Raji (cell line): ENCODE measurements around the gene PTPRQ.

Experiments
- POLR2A ChIP-seq: IDR thresholded peaks from 2 replicates; pipeline ENCODE4 v1.6.1; 2011; ENCODE audit warnings: low read depth, low read length, control low read depth; ENCODE audit not compliant: insufficient read depth

The PTPRQ gene

DNA sequence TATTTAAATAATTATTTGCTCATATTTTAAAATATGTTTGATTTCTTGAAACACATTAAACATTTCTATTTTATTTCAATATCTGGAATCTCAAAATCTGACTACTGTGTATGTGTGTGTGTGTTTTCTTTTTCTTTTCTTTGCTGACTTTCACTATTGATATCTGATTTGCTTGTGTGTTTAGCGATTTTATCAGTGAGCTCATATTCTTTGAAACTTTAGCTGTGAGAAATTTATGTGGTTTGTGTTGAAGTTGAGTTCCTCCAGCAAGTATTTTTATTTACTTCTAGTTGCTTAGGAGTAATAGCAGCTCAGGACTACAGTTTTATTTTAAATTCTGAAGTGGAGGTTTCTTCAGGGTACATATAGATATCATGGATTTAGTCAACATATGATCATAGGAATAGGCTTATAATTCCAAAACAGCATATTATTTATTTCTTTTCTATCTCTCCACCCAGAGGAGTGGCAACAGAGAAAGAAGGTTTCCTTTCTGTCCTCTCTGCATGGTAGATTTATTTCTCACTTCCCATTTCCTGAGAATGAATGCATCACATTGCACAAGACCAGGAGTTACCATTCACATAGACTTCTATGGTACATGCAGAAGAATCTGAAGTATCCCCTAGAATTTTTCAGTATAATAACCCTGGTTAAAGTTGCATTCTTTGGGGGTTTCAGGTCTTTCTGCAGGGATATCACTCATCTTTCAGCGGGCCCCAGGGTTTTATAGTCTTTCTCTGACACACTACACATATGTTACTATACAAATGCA, 60.5 kb downstream of the PTPRQ start:
- TF ChIP-seq POLR2A: no peak

DNA sequence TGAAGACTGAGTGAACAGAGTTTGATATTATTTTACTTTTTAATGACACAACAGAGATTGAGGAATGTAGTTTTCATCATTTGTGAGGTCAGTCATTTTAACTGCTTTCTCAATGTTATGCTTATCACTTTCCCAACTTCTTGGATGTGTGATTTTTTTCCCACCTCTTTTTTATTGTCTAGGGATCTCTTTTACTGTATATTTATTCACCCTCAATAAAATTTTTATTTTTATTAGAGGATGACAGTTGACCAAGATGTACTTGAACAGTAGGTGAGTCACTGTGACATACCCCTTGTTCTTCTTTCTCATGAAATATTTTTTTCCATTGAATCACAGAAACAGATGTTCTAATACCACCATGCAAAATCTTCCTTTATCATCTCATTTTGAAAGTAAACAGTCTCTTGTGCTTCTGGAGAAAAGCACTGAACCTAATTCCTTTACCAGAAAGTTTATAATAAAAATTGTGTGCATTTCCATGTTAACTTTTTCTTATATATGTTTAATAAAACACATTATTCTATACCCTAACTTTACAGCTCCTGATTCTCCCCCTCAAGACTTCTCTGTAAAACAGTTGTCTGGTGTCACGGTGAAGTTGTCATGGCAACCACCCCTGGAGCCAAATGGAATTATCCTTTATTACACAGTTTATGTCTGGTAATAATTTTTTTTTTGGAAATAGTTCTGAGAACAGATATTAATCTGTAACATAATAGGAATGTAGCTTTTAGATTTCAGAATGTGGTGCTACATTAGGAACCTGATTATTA, 65.9 kb downstream of the PTPRQ start:
- no peak for TF ChIP-seq POLR2A

DNA sequence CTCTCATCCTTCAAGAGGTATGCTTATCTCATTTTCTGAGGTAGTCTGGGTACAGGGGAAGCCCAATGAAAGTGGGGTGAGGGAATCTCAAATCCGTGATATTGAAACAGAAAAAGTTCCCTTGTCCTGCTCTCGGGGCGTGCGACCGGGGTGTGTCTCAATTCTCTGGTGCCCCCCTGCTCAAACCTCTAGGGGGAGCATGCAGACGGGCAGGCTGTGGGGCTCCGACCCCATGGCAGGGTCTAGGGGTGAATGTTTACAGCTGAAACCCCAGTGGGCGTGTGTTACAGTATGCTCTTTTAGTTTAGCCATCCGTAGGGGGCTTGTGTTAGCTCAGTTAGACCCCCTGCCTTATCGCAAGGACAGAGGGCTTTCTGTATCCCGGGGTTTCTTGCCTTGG, 68.7 kb downstream of the PTPRQ start:
- TF ChIP-seq POLR2A: no peak

DNA sequence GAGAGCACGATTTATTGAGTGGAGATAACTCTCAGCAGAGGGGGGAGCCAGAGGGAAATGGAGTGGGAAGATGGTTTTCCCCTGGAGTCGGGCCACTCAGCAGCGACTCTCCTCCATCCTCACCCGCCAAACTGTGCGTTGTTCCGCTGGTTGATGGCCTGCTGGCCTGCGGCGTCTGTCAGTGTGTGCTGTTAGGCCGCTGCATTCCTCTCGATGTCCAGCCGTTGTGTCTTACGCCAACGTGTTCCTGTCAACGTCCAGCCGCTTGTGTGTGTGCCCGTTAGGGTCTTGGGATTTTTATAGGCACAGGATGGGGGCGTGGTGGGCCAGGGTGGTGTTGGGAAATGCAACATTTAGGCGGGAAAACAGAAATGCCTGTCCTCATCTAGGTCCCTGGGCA, 69.2 kb downstream of the PTPRQ start:
- no peak for TF ChIP-seq POLR2A

DNA sequence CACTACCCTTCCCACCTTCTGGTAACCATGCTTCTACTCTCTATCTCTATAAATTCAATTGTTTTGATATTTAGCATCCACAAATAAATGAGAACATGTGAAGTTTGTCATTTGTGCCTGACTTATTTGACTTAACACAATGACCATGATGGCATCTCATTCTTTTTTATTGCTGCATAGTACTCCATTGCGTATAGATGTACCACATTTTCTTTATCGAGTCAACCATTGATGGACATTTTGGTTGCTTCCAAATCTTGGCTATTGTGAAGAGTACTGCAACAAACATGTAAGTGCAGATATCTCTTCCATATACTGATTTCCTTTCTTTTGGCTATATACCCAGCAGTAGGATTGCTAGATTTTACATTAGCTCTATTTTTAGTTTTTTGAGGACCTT, 73.6 kb downstream of the PTPRQ start:
- TF ChIP-seq POLR2A: no peak

DNA sequence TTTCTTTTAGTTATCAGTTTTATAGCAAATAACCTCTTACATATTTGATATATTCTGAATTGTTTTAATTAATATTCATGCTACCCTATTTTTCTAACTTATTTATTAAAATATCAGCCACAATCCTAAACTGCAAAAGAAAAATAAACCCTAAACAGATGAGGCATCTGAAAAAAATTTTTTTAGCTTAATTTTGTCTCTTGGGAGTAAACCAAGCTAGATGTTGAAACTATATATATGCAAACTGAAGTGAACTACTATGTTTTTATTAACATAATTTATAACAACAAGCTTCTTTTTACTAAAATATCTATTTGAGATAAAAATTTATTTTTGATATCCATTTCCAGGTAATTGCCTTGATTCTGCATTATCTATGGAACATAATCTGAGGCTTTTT, 87.6 kb downstream of the PTPRQ start:
- TF ChIP-seq POLR2A: no peak

DNA sequence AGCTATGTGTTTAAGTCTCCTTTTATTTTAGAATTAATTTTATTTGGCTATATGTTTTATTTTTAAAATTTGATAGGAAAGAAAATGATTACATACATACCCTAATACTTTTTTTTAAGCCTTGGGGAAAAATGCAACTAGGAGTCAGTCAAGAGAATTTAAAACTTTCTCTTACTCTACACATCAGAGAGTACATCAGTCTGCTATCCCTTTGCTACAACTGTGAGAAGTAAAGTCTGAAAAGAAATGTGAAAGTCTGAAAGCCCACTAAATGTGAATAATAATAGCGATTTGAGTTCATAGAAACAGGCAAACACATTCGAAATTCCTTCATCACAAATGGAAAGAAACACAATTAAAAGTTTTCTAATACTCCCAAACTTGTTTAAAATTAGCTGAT, 95.0 kb downstream of the PTPRQ start:
- TF ChIP-seq POLR2A: no peak

DNA sequence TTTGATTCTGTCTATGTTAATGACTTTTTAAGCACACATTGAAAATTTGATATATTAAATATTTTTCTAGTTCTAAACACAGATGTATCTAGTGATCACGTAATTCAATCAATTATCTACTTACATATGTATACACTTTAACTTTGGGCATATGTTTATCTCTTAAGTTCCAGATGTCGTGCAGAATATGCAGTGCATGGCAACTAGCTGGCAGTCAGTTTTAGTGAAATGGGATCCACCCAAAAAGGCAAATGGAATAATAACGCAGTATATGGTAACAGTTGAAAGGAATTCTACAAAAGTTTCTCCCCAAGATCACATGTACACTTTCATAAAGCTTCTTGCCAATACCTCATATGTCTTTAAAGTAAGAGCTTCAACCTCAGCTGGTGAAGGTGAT, 105.3 kb downstream of the PTPRQ start:
- no peak for TF ChIP-seq POLR2A

DNA sequence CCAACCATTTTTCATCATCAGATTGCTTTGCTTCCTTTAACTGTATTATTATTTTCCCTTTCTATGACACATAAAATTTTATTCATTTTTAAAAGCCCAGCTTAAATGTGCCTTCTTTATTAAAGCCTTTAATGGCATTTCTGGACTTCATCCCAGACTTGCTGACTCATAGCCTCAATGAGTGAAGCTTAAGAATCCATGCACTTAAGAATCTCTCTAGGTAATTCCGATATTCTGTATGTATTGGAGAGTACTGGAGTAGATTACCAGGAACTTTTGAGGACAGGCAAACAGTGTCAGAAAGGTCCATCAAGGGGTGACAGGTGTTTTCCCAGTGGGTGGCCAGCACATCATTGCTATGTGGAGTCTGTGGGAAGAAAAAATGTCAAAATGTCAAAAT, 107.9 kb downstream of the PTPRQ start:
- no peak for TF ChIP-seq POLR2A

DNA sequence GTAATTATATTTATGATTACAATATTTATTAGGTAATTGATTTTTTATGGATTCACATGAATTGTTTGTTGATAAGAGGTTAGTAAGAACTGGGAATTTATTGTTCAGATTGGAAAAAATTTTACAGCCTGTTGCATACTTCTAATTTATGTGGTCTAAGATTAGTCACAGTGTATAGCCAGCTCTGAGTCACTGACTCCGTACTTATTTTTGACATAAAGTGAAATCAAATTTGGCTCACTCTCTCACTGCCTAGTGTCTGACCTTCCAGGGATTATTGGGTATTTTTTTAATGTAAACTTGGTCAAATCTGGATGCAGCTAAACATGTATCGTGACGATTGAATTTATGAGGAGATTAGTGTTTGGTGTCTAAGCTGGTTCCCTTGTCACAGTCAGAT, 109.3 kb downstream of the PTPRQ start:
- TF ChIP-seq POLR2A: no peak

DNA sequence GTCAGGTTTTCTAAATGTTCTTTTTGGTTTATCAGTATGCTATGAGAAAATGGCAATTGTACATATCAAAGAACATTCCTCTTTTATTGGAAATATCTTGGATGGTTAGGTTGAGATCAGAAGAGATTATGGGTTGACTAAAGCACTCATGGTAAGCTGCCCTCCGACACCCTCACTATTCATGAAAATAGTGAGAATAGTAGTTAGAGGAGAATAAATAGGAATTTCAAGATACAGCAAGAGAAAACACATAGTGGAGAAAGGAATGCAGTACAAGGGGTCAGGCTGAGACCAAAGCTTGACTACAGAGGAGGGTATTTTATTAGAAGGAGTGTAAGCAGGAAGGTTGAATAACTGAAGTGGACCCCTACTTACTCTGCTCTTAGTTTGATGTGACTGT, 112.5 kb downstream of the PTPRQ start:
- no peak for TF ChIP-seq POLR2A

DNA sequence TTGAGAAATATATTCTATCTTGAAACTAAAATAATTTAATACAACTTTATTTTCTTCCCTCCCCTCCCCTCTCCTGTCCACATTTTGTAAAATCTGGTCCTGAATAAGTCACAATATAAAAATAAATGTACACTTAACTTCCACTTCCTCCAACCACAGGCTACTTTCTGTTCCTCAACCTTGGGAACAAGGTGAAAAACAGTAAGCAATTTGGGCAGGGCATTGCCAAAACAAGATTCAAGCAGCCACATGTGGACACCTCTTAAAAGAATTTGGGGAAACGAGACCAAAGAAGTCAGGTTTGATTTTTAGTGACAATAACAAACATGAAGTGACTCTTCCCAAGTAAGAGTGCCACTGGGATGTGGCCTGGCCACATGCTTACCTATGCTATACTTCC, 115.7 kb downstream of the PTPRQ start:
- TF ChIP-seq POLR2A: no peak

DNA sequence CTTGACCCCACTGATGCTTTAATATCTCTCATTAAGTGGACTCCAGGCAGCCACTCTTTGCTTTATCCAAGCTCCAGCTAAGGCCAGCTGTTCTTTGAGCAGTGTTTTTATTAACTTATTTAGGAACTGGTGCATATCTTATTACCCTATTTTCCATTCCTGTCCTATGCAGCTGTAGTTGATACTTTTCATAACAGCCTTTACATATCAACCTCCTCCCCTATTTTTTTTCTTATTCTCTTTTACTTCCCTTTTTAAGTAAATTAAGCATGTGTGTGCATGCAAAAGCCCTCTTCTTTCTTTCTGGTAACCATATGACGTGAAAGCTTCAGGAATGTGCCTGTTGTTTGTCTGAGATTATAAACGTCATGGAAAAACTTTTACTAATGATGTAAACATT, 121.2 kb downstream of the PTPRQ start:
- TF ChIP-seq POLR2A: no peak

DNA sequence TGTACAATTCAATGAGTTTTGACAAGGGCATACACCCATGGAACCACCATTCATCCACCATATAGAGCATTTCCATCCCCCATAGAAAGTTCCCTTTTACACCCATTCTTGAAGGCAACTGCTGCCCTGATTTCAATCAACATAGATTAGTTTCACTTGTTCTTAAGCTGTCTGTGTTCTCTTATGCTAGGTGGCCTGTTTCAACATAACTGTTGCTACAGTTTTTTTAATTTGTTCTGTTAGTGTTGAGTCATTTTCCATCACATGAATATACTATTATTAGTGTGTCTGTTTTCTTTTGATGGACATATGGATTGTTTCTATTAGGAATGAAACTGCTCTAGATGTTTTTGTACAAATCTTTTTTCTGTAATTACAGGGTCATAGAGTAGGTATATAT, 123.4 kb downstream of the PTPRQ start:
- TF ChIP-seq POLR2A: no peak

DNA sequence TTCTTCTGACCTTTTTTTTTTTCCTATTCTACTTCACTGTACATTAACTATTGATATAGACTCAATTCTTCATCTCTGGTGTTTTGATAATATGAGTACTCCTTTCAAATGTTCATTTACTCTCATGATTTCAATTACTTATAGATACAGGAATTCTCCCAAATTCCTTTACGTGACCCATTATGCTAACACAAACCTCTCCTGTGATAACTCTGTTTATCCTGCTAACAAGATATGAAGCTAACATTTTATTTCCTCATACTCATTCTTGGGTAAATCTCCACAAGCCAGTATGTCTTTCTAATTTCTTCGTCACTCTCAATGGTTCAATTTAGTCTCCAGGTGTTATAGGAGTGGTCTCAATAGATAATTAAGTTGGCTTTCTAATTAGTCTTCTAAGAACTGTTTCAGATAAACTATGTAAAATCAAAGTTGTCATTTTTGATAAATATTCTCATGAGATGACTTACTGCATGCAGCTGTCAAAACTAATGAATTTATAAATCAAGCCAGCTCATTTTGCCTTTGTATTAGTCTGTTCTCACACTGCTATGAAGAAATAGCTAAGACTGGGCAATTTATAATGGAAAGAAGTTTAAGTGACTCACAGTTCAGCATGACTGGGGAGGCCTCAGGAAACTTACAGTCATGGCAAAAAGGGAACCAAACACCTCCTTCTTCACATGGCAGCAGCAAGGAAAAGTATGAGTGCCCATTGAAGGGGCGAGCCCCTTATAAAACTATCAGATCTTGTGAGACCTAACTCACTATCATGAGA, 132.8 kb downstream of the PTPRQ start:
- TF ChIP-seq POLR2A: no peak

DNA sequence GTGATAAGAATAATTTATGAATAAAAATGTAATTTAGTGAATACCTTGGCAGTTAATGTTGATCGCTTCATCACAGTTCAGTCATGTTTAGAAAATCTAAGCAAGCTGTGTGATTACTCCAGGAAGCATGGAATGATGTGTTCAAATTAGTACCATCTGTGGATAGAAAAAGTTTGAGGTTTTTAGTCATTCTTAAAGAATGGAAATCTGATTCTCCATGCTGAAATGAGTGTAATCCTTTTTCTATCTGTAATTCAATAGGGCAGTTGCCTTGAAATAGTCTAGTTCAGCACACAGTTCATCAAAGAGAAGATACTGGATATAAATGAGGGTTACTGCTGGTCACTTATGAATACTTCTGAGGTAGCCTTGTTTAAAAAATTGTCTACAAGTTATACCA, 136.2 kb downstream of the PTPRQ start:
- no peak for TF ChIP-seq POLR2A
